Measurements from ENCODE around the gene NEAT1.

Gene NEAT1

GRCh38 chr11:65438257-65439151 lies 15.9 kb downstream of the NEAT1 start:
- H3K27ac ChIP-seq (ENCODE audit: insufficient read depth in 1 of 2, low read depth in 1 of 2, low read length in 2 of 2, poor library complexity in 1 of 2, severe bottlenecking in 2 of 2): no peak overlapping the region
- H3K36me3 ChIP-seq (ENCODE audit: control insufficient read depth in 4 of 4, insufficient read depth in 4 of 4, low read length in 3 of 4): peaks cover 11 to 54% (median 25%) of the 10 kb centered on the region in 4 experiments
- no peak for DNase-seq
- H3K4me3 ChIP-seq (ENCODE audit: control insufficient read depth in 1 of 7, extremely low read depth in 1 of 7, insufficient read depth in 4 of 7, low read depth in 2 of 7, low read length in 6 of 7): no peak overlapping the region
- H3K9me3 ChIP-seq (ENCODE audit: control extremely low read depth in 1 of 5, control insufficient read depth in 4 of 5, insufficient read depth in 2 of 5, low read depth in 1 of 5, low read length in 4 of 5): no peaks in the 10 kb centered on the region
- ChIA-PET CTCF (no interaction called here), POLR2A (interaction anchor here (0.7 to 1.7 kb wide), 2 partner anchors 17 to 20 kb away, joined by 5 to 6 read pairs; partner anchors contain the start of gene NEAT1)
- H3K27me3 ChIP-seq (replicated peaks in 2 of 5; ENCODE audit: control insufficient read depth in 4 of 5, insufficient read depth in 5 of 5, low read length in 4 of 5): no peaks in the 10 kb centered on the region
- H3K4me1 ChIP-seq (ENCODE audit: control extremely low read depth in 1 of 4, control insufficient read depth in 4 of 4, insufficient read depth in 4 of 4, low read length in 3 of 4): peaks cover 7 to 28% (median 20%) of the 10 kb centered on the region in 4 experiments
- no CpG with 5 or more reads among the region's 9 CpGs for WGBS (ENCODE audit: insufficient coverage)

GRCh38 chr11:65439331-65440181 lies 17.0 kb downstream of the NEAT1 start:
- Histone ChIP-seq H3K4me3 (ENCODE audit: control insufficient read depth in 1 of 7, extremely low read depth in 1 of 7, insufficient read depth in 4 of 7, low read depth in 2 of 7, low read length in 6 of 7) (no peak overlapping the region), H3K9me3 (ENCODE audit: control extremely low read depth in 1 of 5, control insufficient read depth in 4 of 5, insufficient read depth in 2 of 5, low read depth in 1 of 5, low read length in 4 of 5) (no peaks in the 10 kb centered on the region), H3K4me1 (ENCODE audit: control extremely low read depth in 1 of 4, control insufficient read depth in 4 of 4, insufficient read depth in 4 of 4, low read length in 3 of 4) (peaks cover 11 to 36% (median 27%) of the 10 kb centered on the region in 4 experiments), H3K27me3 (replicated peaks in 2 of 5; ENCODE audit: control insufficient read depth in 4 of 5, insufficient read depth in 5 of 5, low read length in 4 of 5) (no peaks in the 10 kb centered on the region), H3K36me3 (ENCODE audit: control insufficient read depth in 4 of 4, insufficient read depth in 4 of 4, low read length in 3 of 4) (peaks cover 11 to 56% (median 27%) of the 10 kb centered on the region in 4 experiments), H3K27ac (ENCODE audit: insufficient read depth in 1 of 2, low read depth in 1 of 2, low read length in 2 of 2, poor library complexity in 1 of 2, severe bottlenecking in 2 of 2) (no peak overlapping the region)
- no peak for DNase-seq
- ChIA-PET CTCF (no interaction called here), POLR2A (interaction anchor here (0.7 kb wide), 1 partner anchor 21 kb away, joined by 6 read pairs; no protein-coding TSS in a partner anchor)
- no CpG with 5 or more reads among the region's 7 CpGs for WGBS (ENCODE audit: insufficient coverage)

GRCh38 chr11:65440831-65441499 lies 18.4 kb downstream of the NEAT1 start:
- Histone ChIP-seq H3K36me3 (ENCODE audit: control insufficient read depth in 4 of 4, insufficient read depth in 4 of 4, low read length in 3 of 4) (peaks cover 8 to 53% (median 25%) of the 10 kb centered on the region in 4 experiments), H3K4me3 (ENCODE audit: control insufficient read depth in 1 of 7, extremely low read depth in 1 of 7, insufficient read depth in 4 of 7, low read depth in 2 of 7, low read length in 6 of 7) (no peak overlapping the region), H3K9me3 (ENCODE audit: control extremely low read depth in 1 of 5, control insufficient read depth in 4 of 5, insufficient read depth in 2 of 5, low read depth in 1 of 5, low read length in 4 of 5) (no peaks in the 10 kb centered on the region), H3K27me3 (replicated peaks in 2 of 5; ENCODE audit: control insufficient read depth in 4 of 5, insufficient read depth in 5 of 5, low read length in 4 of 5) (no peaks in the 10 kb centered on the region), H3K27ac (ENCODE audit: insufficient read depth in 1 of 2, low read depth in 1 of 2, low read length in 2 of 2, poor library complexity in 1 of 2, severe bottlenecking in 2 of 2) (no peak overlapping the region), H3K4me1 (ENCODE audit: control extremely low read depth in 1 of 4, control insufficient read depth in 4 of 4, insufficient read depth in 4 of 4, low read length in 3 of 4) (peaks cover 11 to 36% (median 27%) of the 10 kb centered on the region in 4 experiments)
- DNase-seq: no peak
- ChIA-PET CTCF (interaction anchor here (0.8 to 2.7 kb wide), 5 partner anchors 10 to 47 kb away, joined by 3 to 9 read pairs (median 3); no protein-coding TSS in a partner anchor), POLR2A (interaction anchor here (1.1 to 3.6 kb wide), 3 partner anchors 11 to 58 kb away, joined by 3 to 26 read pairs (median 3); partner anchors contain the start of gene MALAT1)
- WGBS (ENCODE audit: insufficient coverage): 84% methylated on average over 3 of the region's 8 CpGs

GRCh38 chr11:65442842-65443331 lies 20.3 kb downstream of the NEAT1 start:
- POLR2A ChIA-PET: interaction anchor here (0.9 to 3.6 kb wide), 7 partner anchors 17 to 64 kb away, joined by 3 to 26 read pairs (median 5); partner anchors contain the start of genes MALAT1 and NEAT1
- peaks cover 11 to 36% (median 27%) of the 10 kb centered on the region in 4 experiments for H3K4me1 ChIP-seq (ENCODE audit: control extremely low read depth in 1 of 4, control insufficient read depth in 4 of 4, insufficient read depth in 4 of 4, low read length in 3 of 4)
- DNase-seq: peak; percentile 70 to 86 (median 77)
- peak overlapping the region in 1 of 2 experiments; percentile 38 for H3K27ac ChIP-seq (ENCODE audit: insufficient read depth in 1 of 2, low read depth in 1 of 2, low read length in 2 of 2, poor library complexity in 1 of 2, severe bottlenecking in 2 of 2)
- peaks cover 4 to 35% (median 15%) of the 10 kb centered on the region in 4 experiments for H3K36me3 ChIP-seq (ENCODE audit: control insufficient read depth in 4 of 4, insufficient read depth in 4 of 4, low read length in 3 of 4)
- WGBS (ENCODE audit: insufficient coverage): 4% methylated on average over 7 of the region's 9 CpGs
- peak overlapping the region in 3 of 7 experiments; percentile 20 to 61 (median 22) for H3K4me3 ChIP-seq (ENCODE audit: control insufficient read depth in 1 of 7, extremely low read depth in 1 of 7, insufficient read depth in 4 of 7, low read depth in 2 of 7, low read length in 6 of 7)
- CTCF ChIA-PET: interaction anchor here (1.0 to 4.7 kb wide), 4 partner anchors 23 to 37 kb away, joined by 5 to 14 read pairs (median 7); no protein-coding TSS in a partner anchor
- H3K27me3 ChIP-seq (replicated peaks in 2 of 5; ENCODE audit: control insufficient read depth in 4 of 5, insufficient read depth in 5 of 5, low read length in 4 of 5): no peaks in the 10 kb centered on the region
- no peaks in the 10 kb centered on the region for H3K9me3 ChIP-seq (ENCODE audit: control extremely low read depth in 1 of 5, control insufficient read depth in 4 of 5, insufficient read depth in 2 of 5, low read depth in 1 of 5, low read length in 4 of 5)

- WGBS (ENCODE audit: insufficient coverage): 95% methylated on average over 13 of the region's 14 CpGs
- ChIA-PET POLR2A (interaction anchor here (0.5 to 0.6 kb wide), 2 partner anchors 16 to 20 kb away, joined by 3 read pairs; no protein-coding TSS in a partner anchor), CTCF (interaction anchor here (1.0 to 4.7 kb wide), 7 partner anchors 25 to 66 kb away, joined by 3 to 14 read pairs (median 4); no protein-coding TSS in a partner anchor)
- peaks cover 0 to 25% (median 14%) of the 10 kb centered on the region in 4 experiments for H3K36me3 ChIP-seq (ENCODE audit: control insufficient read depth in 4 of 4, insufficient read depth in 4 of 4, low read length in 3 of 4)
- no peak overlapping the region for H3K4me3 ChIP-seq (ENCODE audit: control insufficient read depth in 1 of 7, extremely low read depth in 1 of 7, insufficient read depth in 4 of 7, low read depth in 2 of 7, low read length in 6 of 7)
- no peak for DNase-seq
- peaks cover 11 to 42% (median 31%) of the 10 kb centered on the region in 4 experiments for H3K4me1 ChIP-seq (ENCODE audit: control extremely low read depth in 1 of 4, control insufficient read depth in 4 of 4, insufficient read depth in 4 of 4, low read length in 3 of 4)
- no peaks in the 10 kb centered on the region for H3K9me3 ChIP-seq (ENCODE audit: control extremely low read depth in 1 of 5, control insufficient read depth in 4 of 5, insufficient read depth in 2 of 5, low read depth in 1 of 5, low read length in 4 of 5)
- no peaks in the 10 kb centered on the region for H3K27me3 ChIP-seq (replicated peaks in 2 of 5; ENCODE audit: control insufficient read depth in 4 of 5, insufficient read depth in 5 of 5, low read length in 4 of 5)
- H3K27ac ChIP-seq (ENCODE audit: insufficient read depth in 1 of 2, low read depth in 1 of 2, low read length in 2 of 2, poor library complexity in 1 of 2, severe bottlenecking in 2 of 2): no peak overlapping the region
Observed at GRCh38 chr11:65444314-65445051, 21.9 kb downstream of the NEAT1 start.

Measured in common myeloid progenitor, CD34-positive (primary cell).